ENCODE measurements around the gene TMEM114. TPM values are rescaled to one million over a fixed set of nuclear protein-coding genes. Genes with fewer than 3 reads are reported as not detected.

TMEM114 gene
- total RNA-seq, 1 donor = not detected

DNA sequence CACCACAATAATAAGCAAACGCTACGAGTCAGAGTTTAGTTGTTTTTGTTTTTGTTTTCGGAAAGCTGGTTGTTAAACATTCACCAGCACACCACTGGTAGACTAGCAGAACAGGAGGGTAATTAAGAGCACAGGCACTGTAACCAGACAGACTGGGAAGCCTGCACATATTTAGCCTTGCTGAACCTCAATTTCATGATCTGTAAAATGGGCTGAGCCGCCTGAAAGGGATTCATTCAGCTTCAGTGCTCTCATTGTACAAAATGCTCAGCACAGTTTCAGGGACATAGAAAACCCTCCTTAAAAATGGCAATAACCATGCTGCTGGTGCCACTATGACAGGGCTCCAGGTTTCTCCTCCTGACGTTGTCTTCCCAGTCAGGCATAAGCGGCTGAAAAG, 66.4 kb downstream of the TMEM114 start:
- no peak overlapping the region for H3K4me3 ChIP-seq (ENCODE audit: low read depth, low read length)
- no peak for DNase-seq (ENCODE audit: low read depth)
- TF ChIP-seq CTCF (IDR thresholded peaks at IDR 0.05; ENCODE audit: insufficient read depth, low read depth, low read length) = no peak

DNA sequence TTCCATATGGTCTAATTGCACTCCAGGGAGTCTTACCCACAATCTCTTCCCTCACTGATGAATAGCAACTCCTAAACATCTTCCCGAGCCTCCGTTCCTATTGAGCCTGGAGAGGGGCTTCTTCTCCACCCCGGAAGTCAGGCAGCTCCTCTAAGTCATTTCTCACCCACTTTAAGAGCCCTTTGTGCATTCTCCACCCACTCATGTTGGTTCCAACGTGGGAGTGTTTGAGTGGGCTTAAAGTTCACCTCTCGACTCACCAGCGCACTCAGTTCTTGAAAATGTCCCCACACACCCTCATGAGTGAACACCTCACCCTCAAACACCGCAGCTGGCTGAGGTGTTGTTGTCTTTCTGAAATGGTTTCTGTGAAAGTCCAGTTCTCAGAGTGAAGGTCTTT, 67.6 kb downstream of the TMEM114 start:
- no peak for DNase-seq (ENCODE audit: low read depth)
- no peak overlapping the region for H3K4me3 ChIP-seq (ENCODE audit: low read depth, low read length)
- no peak for TF ChIP-seq CTCF (IDR thresholded peaks at IDR 0.05; ENCODE audit: insufficient read depth, low read depth, low read length)

- no peak overlapping the region for H3K4me3 ChIP-seq (ENCODE audit: low read depth, low read length)
- no peak for TF ChIP-seq CTCF (IDR thresholded peaks at IDR 0.05; ENCODE audit: insufficient read depth, low read depth, low read length)
- DNase-seq (ENCODE audit: low read depth) = no peak
Measured at GRCh38 chr16:8519643-8520042, 70.7 kb downstream of the TMEM114 start.

Other genes starting within 250 kb of the TMEM114 start
- gene METTL22, start 31.2 kb upstream of the TMEM114 start, total RNA-seq = 22.5 and 33.5 TPM in 2 replicates
- gene ABAT, start 84.1 kb upstream of the TMEM114 start, total RNA-seq = 0.97 and 3.5 TPM in 2 replicates
- gene TMEM186, start 207.1 kb upstream of the TMEM114 start, total RNA-seq = 3.2 and 5.2 TPM in 2 replicates
- 53.1 and 53.5 TPM in 2 replicates for gene PMM2, start 207.3 kb upstream of the TMEM114 start, total RNA-seq

Data from fibroblast of villous mesenchyme (primary cell).